H1 (cell line): ENCODE measurements around the gene CPXM2. TPM values are rescaled to one million over a fixed set of nuclear protein-coding genes. Genes with fewer than 3 reads are reported as not detected.

Source experiments
- CTCF ChIA-PET: fragments of 300-600 bp; sonication (Branson Sonifier 250); formaldehyde crosslinking; loops from one replicate; lab custom pipeline; 2021; ENCODE audit not compliant: partially characterized antibody; lab: Charles Lee
- POLR2A ChIA-PET: fragments of 300-600 bp; sonication (Branson Sonifier 250); formaldehyde crosslinking; loops from one replicate; lab custom pipeline; 2021; ENCODE audit warnings: inconsistent platforms; ENCODE audit not compliant: partially characterized antibody; lab: Charles Lee
- DNase-seq, 2 experiments: peaks; one replicate each; pipeline versions ENCODE4 v3.0.0 to v3.0.0-alpha.2; 2010 to 2022; ENCODE audit warnings: low spot score in 2 of 2, low read depth in 1 of 2, mixed read lengths in 1 of 2
- FAIRE-seq: peaks from 2 replicates; lab custom pipeline; 2011; peaks lifted over from hg19 to GRCh38; lab: Jason Lieb, UNC
- H2AFZ ChIP-seq: 2 replicates; pipeline ENCODE4 v1.8.1; 2012; ENCODE audit warnings: low read length, inconsistent platforms
- H2AK5ac ChIP-seq: 2 replicates; pipeline ENCODE4 v1.6.1; 2013; ENCODE audit warnings: low read depth, low read length
- H2BK120ac ChIP-seq: replicated peaks from 2 replicates; pipeline ENCODE3; 2013; ENCODE audit warnings: low read depth, low read length, inconsistent platforms
- H2BK12ac ChIP-seq: 2 replicates; pipeline ENCODE4 v1.6.1; 2013; ENCODE audit warnings: low read depth, low read length
- H2BK15ac ChIP-seq: 2 replicates; pipeline ENCODE4 v1.6.1; 2013; ENCODE audit warnings: low read length
- H2BK20ac ChIP-seq: 2 replicates; pipeline ENCODE4 v1.6.1; 2013; ENCODE audit warnings: low read length
- H2BK5ac ChIP-seq: 2 replicates; pipeline ENCODE4 v1.6.1; 2013; ENCODE audit warnings: low read depth, low read length
- H3K14ac ChIP-seq: 2 replicates; pipeline ENCODE4 v1.6.1; 2013; ENCODE audit warnings: inconsistent platforms; ENCODE audit not compliant: insufficient read length
- H3K18ac ChIP-seq: 2 replicates; pipeline ENCODE4 v1.6.1; 2013; ENCODE audit warnings: low read length; ENCODE audit errors: extremely low read depth
- H3K23ac ChIP-seq: 2 replicates; pipeline ENCODE4 v1.6.1; 2013; ENCODE audit warnings: inconsistent platforms; ENCODE audit not compliant: insufficient read length
- H3K23me2 ChIP-seq: 2 replicates; pipeline ENCODE4 v1.6.1; 2013; ENCODE audit warnings: low read depth, low read length
- H3K27ac ChIP-seq: 2 replicates; pipeline ENCODE4 v1.6.1; 2011; ENCODE audit warnings: low read depth, low read length, inconsistent platforms
- H3K27me3 ChIP-seq, 4 experiments: replicated peaks in 1 of 4; 1 replicate in 1 of 4; 2 replicates in 3 of 4; pipeline versions ENCODE4 v1.6.1 to v1.8.1; 2011 to 2013; ENCODE audit warnings: low read length in 3 of 4, mild to moderate bottlenecking in 3 of 4, inconsistent platforms in 2 of 4, mixed read lengths in 2 of 4, moderate library complexity in 1 of 4; ENCODE audit not compliant: control insufficient read depth in 3 of 4, insufficient read depth in 3 of 4; ENCODE audit errors: extremely low read depth in 1 of 4
- H3K36me3 ChIP-seq, 4 experiments: 2 replicates each; pipeline versions ENCODE4 v1.6.1 to v1.8.1; 2011 to 2013; ENCODE audit warnings: mild to moderate bottlenecking in 4 of 4, low read length in 3 of 4, moderate library complexity in 2 of 4, control low read depth in 1 of 4, inconsistent platforms in 1 of 4; ENCODE audit not compliant: insufficient read depth in 4 of 4, control insufficient read depth in 2 of 4
- H3K4ac ChIP-seq: replicated peaks from 2 replicates; pipeline ENCODE3; 2013; ENCODE audit warnings: low read length, low read depth, mixed read lengths, inconsistent platforms; ENCODE audit not compliant: insufficient read length
- H3K4me1 ChIP-seq, 4 experiments: replicated peaks in 1 of 4; 1 replicate in 1 of 4; 2 replicates in 3 of 4; pipeline versions ENCODE4 v1.6.1 to v1.8.1; 2011 to 2013; ENCODE audit warnings: low read length in 3 of 4, inconsistent platforms in 2 of 4, mixed read lengths in 1 of 4; ENCODE audit not compliant: insufficient read depth in 4 of 4, control insufficient read depth in 3 of 4
- H3K4me2 ChIP-seq, 2 experiments: 2 replicates each; pipeline versions ENCODE4 v1.6.1 to v1.8.1; 2011 to 2013; ENCODE audit warnings: low read depth in 2 of 2, low read length in 2 of 2, control low read depth in 1 of 2, inconsistent platforms in 1 of 2, mild to moderate bottlenecking in 1 of 2; ENCODE audit not compliant: insufficient read depth in 1 of 2
- H3K4me3 ChIP-seq, 4 experiments: fragments of 200-600, 300-600 bp in 1 of 4; sonication (generic), shearing (Covaris generic), sonication (Bioruptor Twin) in 1 of 4; 2 replicates each; pipeline versions ENCODE4 v1.5.1 to v1.8.1; 2011 to 2016; ENCODE audit warnings: low read length in 4 of 4, low read depth in 3 of 4, control low read depth in 2 of 4, inconsistent platforms in 2 of 4, mild to moderate bottlenecking in 2 of 4, mixed read lengths in 1 of 4, moderate library complexity in 1 of 4; ENCODE audit not compliant: insufficient read depth in 2 of 4; ENCODE audit errors: extremely low read depth in 1 of 4
- H3K56ac ChIP-seq: replicated peaks from 2 replicates; pipeline ENCODE3; 2013; ENCODE audit warnings: low read depth, mild to moderate bottlenecking, mixed read lengths, low read length, inconsistent platforms; ENCODE audit not compliant: insufficient read length
- H3K79me1 ChIP-seq: 2 replicates; pipeline ENCODE4 v1.6.1; 2013; ENCODE audit warnings: low read depth, low read length, control low read depth
- H3K79me2 ChIP-seq, 2 experiments: 2 replicates each; pipeline versions ENCODE4 v1.6.1 to v1.8.1; 2012 to 2013; ENCODE audit warnings: low read length in 2 of 2, mild to moderate bottlenecking in 2 of 2, inconsistent platforms in 1 of 2; ENCODE audit not compliant: insufficient read depth in 2 of 2, control insufficient read depth in 1 of 2
- H3K9ac ChIP-seq, 4 experiments: replicated peaks in 1 of 4; 1 replicate in 1 of 4; 2 replicates in 3 of 4; pipeline versions ENCODE4 v1.6.1 to v1.8.1; 2011 to 2013; ENCODE audit warnings: low read depth in 3 of 4, low read length in 3 of 4, control low read depth in 2 of 4, mild to moderate bottlenecking in 2 of 4, moderate library complexity in 2 of 4, inconsistent platforms in 1 of 4; ENCODE audit errors: extremely low read depth in 1 of 4
- H3K9me3 ChIP-seq, 2 experiments: 2 replicates each; pipeline versions ENCODE4 v1.6.1 to v1.8.1; 2012 to 2013; ENCODE audit warnings: mild to moderate bottlenecking in 2 of 2, moderate library complexity in 2 of 2, control low read depth in 1 of 2, inconsistent platforms in 1 of 2, low read depth in 1 of 2, low read length in 1 of 2, mixed read lengths in 1 of 2; ENCODE audit not compliant: insufficient read depth in 2 of 2
- H4K20me1 ChIP-seq, 2 experiments: replicated peaks in 1 of 2; 2 replicates each; pipeline versions ENCODE3 to v1.8.1; 2011 to 2013; ENCODE audit warnings: inconsistent platforms in 2 of 2, low read length in 2 of 2, mild to moderate bottlenecking in 1 of 2; ENCODE audit not compliant: insufficient read depth in 2 of 2, control insufficient read depth in 1 of 2
- H4K5ac ChIP-seq: 2 replicates; pipeline ENCODE4 v1.6.1; 2013; ENCODE audit warnings: low read length, low read depth, mixed read lengths, inconsistent platforms; ENCODE audit not compliant: insufficient read length
- H4K8ac ChIP-seq: 2 replicates; pipeline ENCODE4 v1.8.0; 2013; ENCODE audit warnings: mild to moderate bottlenecking, moderate library complexity, low read length, inconsistent platforms; ENCODE audit not compliant: insufficient read depth; ENCODE audit errors: extremely low read depth
- H4K91ac ChIP-seq: replicated peaks from 2 replicates; pipeline ENCODE3; 2013; ENCODE audit warnings: low read length, mixed read lengths, inconsistent platforms; ENCODE audit not compliant: insufficient read length
- CHD1 ChIP-seq: IDR thresholded peaks from 2 replicates; pipeline ENCODE4 v1.6.1; 2012; ENCODE audit warnings: low read depth, low read length, improper control_type of control experiment
- CHD2 ChIP-seq: IDR thresholded peaks from 2 replicates; pipeline ENCODE4 v1.6.1; 2012; ENCODE audit warnings: low read length, improper control_type of control experiment
- WGBS, 2 experiments: shearing (Covaris generic) in 1 of 2; methylation state at CpG; one replicate each; pipeline versions ENCODE4 v1.1.6 to v1.1.7; 2013 to 2015; ENCODE audit warnings: low lambda C conversion rate in 2 of 2, mixed read lengths in 2 of 2, inconsistent platforms in 1 of 2, low coverage in 1 of 2, missing lambda C conversion rate in 1 of 2; ENCODE audit not compliant: insufficient replicate concordance in 2 of 2, insufficient coverage in 1 of 2, insufficient read length in 1 of 2; ENCODE audit errors: extremely low coverage in 1 of 2, missing lambda C conversion rate in 1 of 2; 5-methylcytosine and 5-hydroxymethylcytosine counted together
- polyA plus RNA-seq, 7 experiments: library from polyadenylated mRNA; depleted of rRNA in 3 of 7; stranded (reverse) in 5 of 7; unstranded in 2 of 7; fragments of >200 nt in 5 of 7; fragments of 200-250 nt in 2 of 7; gene quantifications; 1 replicate in 5 of 7; 2 replicates in 1 of 7; 4 replicates in 1 of 7; pipeline versions ENCODE4 v1.2.1 to v1.2.3, GENCODE V29; 2011 to 2013; ENCODE audit warnings: missing spikeins in 2 of 7, mixed read lengths in 2 of 7
- total RNA-seq: library from RNA; stranded (reverse); fragmentation: NEBNext Ultra II Directional; extraction: Animal tissue kit (Norgen Biotek cat#: 25700); gene quantifications from 2 replicates; pipeline ENCODE4 v1.2.1, GENCODE V29; 2021

The CPXM2 gene
- total and polyA plus RNA-seq, 2 of the 8 experiments (the other 6 are each of a cell fraction or from before 2014, with no cell fraction given): 2.4 to 2.9 TPM

GRCh38 chr10:123772645-123773508 lies 118.7 kb downstream of the CPXM2 start:
- no peaks in the 10 kb centered on the region for H3K27me3 ChIP-seq
- H3K23ac ChIP-seq: no peak overlapping the region
- WGBS, 2 experiments: 96% methylated on average over 3 of the region's 3 CpGs; no CpG with 5 or more reads in 1 of the 2 experiments
- FAIRE-seq (no peak), DNase-seq (no peak)
- H3K79me2 ChIP-seq: no peaks in the 10 kb centered on the region
- ChIA-PET POLR2A (no interaction called here), CTCF (no interaction called here)
- no peak overlapping the region for H3K4me3 ChIP-seq
- H2AK5ac ChIP-seq: 0 out of 2 replicates have a peak overlapping the region, but pooled peaks have one; percentile 19
- H3K4ac ChIP-seq: no peak overlapping the region
- H4K8ac ChIP-seq: no peak overlapping the region
- H2BK12ac ChIP-seq: no peak overlapping the region
- no peaks in the 10 kb centered on the region for H3K36me3 ChIP-seq
- H3K18ac ChIP-seq: no peak overlapping the region
- H2BK15ac ChIP-seq: no peak overlapping the region
- no peaks in the 10 kb centered on the region; a peak in 1 of 7 replicates for H3K4me1 ChIP-seq
- H3K79me1 ChIP-seq: no peaks in the 10 kb centered on the region
- no peak overlapping the region for H2AFZ ChIP-seq
- no peaks in the 10 kb centered on the region for H3K9me3 ChIP-seq
- H3K9ac ChIP-seq: no peak overlapping the region
- no peaks in the 10 kb centered on the region for H3K23me2 ChIP-seq
- no peak overlapping the region for H2BK20ac ChIP-seq
- no peak overlapping the region for H2BK120ac ChIP-seq
- no peak overlapping the region for H4K5ac ChIP-seq
- TF ChIP-seq CHD1 (no peak), CHD2 (no peak)
- H3K27ac ChIP-seq: no peak overlapping the region
- no peak overlapping the region for H4K91ac ChIP-seq
- H3K4me2 ChIP-seq: no peak overlapping the region
- no peak overlapping the region for H3K14ac ChIP-seq
- H4K20me1 ChIP-seq: no peaks in the 10 kb centered on the region
- H2BK5ac ChIP-seq: no peak overlapping the region
- no peak overlapping the region for H3K56ac ChIP-seq
